OCI-LY3 (cell line): ENCODE results near the gene ATP6V1D.

Experiments used
- H2AFZ ChIP-seq: fragments of 200-600, 300-600 bp; shearing (Covaris generic); 2 replicates; pipeline ENCODE4 v1.6.0; 2014; ENCODE audit warnings: antibody characterized with exemption, low read depth, low read length
- H3K27ac ChIP-seq: fragments of 200-600, 300-600 bp; sonication (generic); 2 replicates; pipeline ENCODE4 v1.5.1; 2014; ENCODE audit warnings: mild to moderate bottlenecking, low read length, moderate library complexity, mixed read lengths
- H3K27me3 ChIP-seq: fragments of 200-600, 300-600 bp; sonication (generic); 2 replicates; pipeline ENCODE4 v1.6.1; 2014; ENCODE audit warnings: low read depth, low read length, mixed read lengths
- H3K36me3 ChIP-seq: fragments of 200-600, 300-600 bp; sonication (generic); replicated peaks from 2 replicates; pipeline ENCODE3; 2014; ENCODE audit warnings: low read depth, low read length, mixed read lengths
- H3K4me1 ChIP-seq: fragments of 300-600, 200-600 bp; sonication (generic); 2 replicates; pipeline ENCODE4 v1.6.1; 2014; ENCODE audit warnings: low read length, mixed read lengths
- H3K4me2 ChIP-seq: fragments of 200-600, 300-600 bp; sonication (generic); 2 replicates; pipeline ENCODE4 v1.6.1; 2014; ENCODE audit warnings: low read length, mixed read lengths
- H3K4me3 ChIP-seq: fragments of 300-600, 200-600 bp; sonication (generic); 2 replicates; pipeline ENCODE4 v1.5.1; 2014; ENCODE audit warnings: antibody characterized with exemption, mild to moderate bottlenecking, low read length, moderate library complexity
- H3K79me2 ChIP-seq: fragments of 300-600, 200-600 bp; shearing (Covaris generic); 2 replicates; pipeline ENCODE4 v1.6.1; 2014; ENCODE audit warnings: mild to moderate bottlenecking, low read length, mixed read lengths
- H3K9ac ChIP-seq: fragments of 300-600, 200-600 bp; shearing (Covaris generic); 2 replicates; pipeline ENCODE4 v1.6.0; 2014; ENCODE audit warnings: mild to moderate bottlenecking, low read length, moderate library complexity
- H3K9me3 ChIP-seq: fragments of 200-600, 300-600 bp; shearing (Covaris generic); 2 replicates; pipeline ENCODE4 v1.6.1; 2014; ENCODE audit warnings: low read length, mixed read lengths; ENCODE audit not compliant: insufficient read depth
- H4K20me1 ChIP-seq: fragments of 200-600, 300-600 bp; sonication (generic); 2 replicates; pipeline ENCODE4 v1.6.1; 2016; ENCODE audit warnings: low read length, mixed read lengths; ENCODE audit not compliant: insufficient read depth
- CTCF ChIP-seq: fragments of 200-600, 300-600 bp; sonication (generic); IDR thresholded peaks from 2 replicates; pipeline ENCODE4 v1.5.1; 2014; ENCODE audit warnings: antibody characterized with exemption, low read length, low read depth
- EZH2phosphoT487 ChIP-seq: fragments of 200-600 bp; shearing (Covaris generic); IDR thresholded peaks from 2 replicates; pipeline ENCODE4 v1.6.1; 2018; ENCODE audit warnings: antibody characterized with exemption, mixed run types, low read depth

The ATP6V1D gene

GRCh38 chr14:67393689-67394088 is 34.1 kb upstream of the ATP6V1D start:
- Histone ChIP-seq H3K9me3 (no peaks in the 10 kb centered on the region), H3K9ac (no peak overlapping the region), H3K27ac (no peak overlapping the region), H4K20me1 (no peaks in the 10 kb centered on the region), H3K4me1 (no peaks in the 10 kb centered on the region), H3K79me2 (no peaks in the 10 kb centered on the region), H3K27me3 (peaks cover 3% of the 10 kb centered on the region; the same call in 1 of the 2 replicates), H2AFZ (no peak overlapping the region), H3K4me3 (no peak overlapping the region), H3K4me2 (no peak overlapping the region), H3K36me3 (no peaks in the 10 kb centered on the region)
- TF ChIP-seq CTCF (no peak), EZH2phosphoT487 (no peak)

DNA sequence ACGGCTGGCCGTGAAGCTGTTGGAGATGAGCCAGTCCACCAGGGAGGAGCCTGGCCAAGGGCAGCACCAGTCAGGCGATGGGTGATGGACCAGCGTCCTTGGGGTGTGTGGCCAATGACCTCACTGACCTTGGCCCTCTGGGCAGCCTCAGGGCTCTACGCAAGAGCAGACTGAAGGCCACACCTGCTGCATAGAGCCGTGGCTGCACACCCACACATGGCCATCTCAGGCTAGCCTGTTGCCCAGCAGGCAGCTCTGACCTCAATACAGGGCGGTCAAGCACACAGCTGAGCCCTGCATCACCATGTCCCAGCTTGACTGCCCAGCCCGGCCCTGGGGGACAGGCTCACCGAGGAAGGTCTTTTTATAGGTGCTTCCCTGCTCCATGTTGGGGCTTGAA is 33.2 kb upstream of the ATP6V1D start:
- Histone ChIP-seq H3K79me2 (no peaks in the 10 kb centered on the region), H4K20me1 (no peaks in the 10 kb centered on the region), H3K9me3 (no peaks in the 10 kb centered on the region), H3K4me3 (no peak overlapping the region), H3K27ac (no peak overlapping the region), H2AFZ (no peak overlapping the region), H3K27me3 (no peaks in the 10 kb centered on the region), H3K9ac (no peak overlapping the region), H3K36me3 (peaks cover 2% of the 10 kb centered on the region), H3K4me2 (no peak overlapping the region), H3K4me1 (no peaks in the 10 kb centered on the region)
- no peak for TF ChIP-seq EZH2phosphoT487
- no peak for TF ChIP-seq CTCF

DNA sequence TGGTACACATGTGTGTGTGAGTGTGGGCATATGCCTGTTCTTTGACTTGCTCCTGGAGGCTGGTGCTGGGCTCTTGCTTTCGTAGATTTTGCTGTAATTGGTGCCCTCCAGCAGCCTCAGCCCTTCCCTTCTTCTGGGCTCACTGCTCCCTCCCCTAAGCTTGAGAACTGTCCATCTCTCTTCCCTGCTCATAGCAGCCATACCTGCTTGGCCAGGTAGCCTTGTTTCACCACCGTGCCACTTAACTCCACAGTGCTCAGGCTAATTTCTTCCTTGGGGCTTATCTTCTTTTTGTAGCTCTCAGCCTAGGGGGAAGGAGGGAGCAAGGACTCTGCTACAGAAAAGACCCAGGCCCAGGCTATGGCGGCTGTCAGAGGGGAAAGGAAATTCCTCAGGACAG is 32.5 kb upstream of the ATP6V1D start:
- Histone ChIP-seq H3K27ac (no peak overlapping the region), H3K9ac (no peak overlapping the region), H3K4me1 (no peaks in the 10 kb centered on the region), H3K4me2 (no peak overlapping the region), H3K4me3 (no peak overlapping the region), H2AFZ (no peak overlapping the region), H3K36me3 (peaks cover 7% of the 10 kb centered on the region), H3K79me2 (no peaks in the 10 kb centered on the region), H4K20me1 (no peaks in the 10 kb centered on the region), H3K27me3 (no peaks in the 10 kb centered on the region), H3K9me3 (no peaks in the 10 kb centered on the region)
- no peak for TF ChIP-seq EZH2phosphoT487
- TF ChIP-seq CTCF: no peak

- peaks cover 15% of the 10 kb centered on the region for H3K36me3 ChIP-seq
- no peaks in the 10 kb centered on the region for H3K4me1 ChIP-seq
- no peaks in the 10 kb centered on the region for H3K27me3 ChIP-seq
- no peaks in the 10 kb centered on the region for H4K20me1 ChIP-seq
- no peak overlapping the region for H3K27ac ChIP-seq
- H3K4me3 ChIP-seq: no peak overlapping the region
- H3K79me2 ChIP-seq: no peaks in the 10 kb centered on the region
- no peak overlapping the region for H2AFZ ChIP-seq
- TF ChIP-seq EZH2phosphoT487: no peak
- no peak for TF ChIP-seq CTCF
- no peaks in the 10 kb centered on the region for H3K9me3 ChIP-seq
- no peak overlapping the region for H3K4me2 ChIP-seq
- H3K9ac ChIP-seq: no peak overlapping the region
Observed at GRCh38 chr14:67391268-67391667, 31.7 kb upstream of the ATP6V1D start.
